WERI-Rb-1 (cell line): ENCODE data around the gene FARS2.

Experiments
- DNase-seq: peaks from one replicate; pipeline ENCODE4 v3.0.0-alpha.2; 2020
- H3K27ac ChIP-seq: fragments of 250-450 bp; sonication (Bioruptor Pico); 2 replicates; pipeline ENCODE4 v1.5.1; 2020; ENCODE audit warnings: mild to moderate bottlenecking, moderate library complexity
- H3K27me3 ChIP-seq: fragments of 250-450 bp; sonication (Bioruptor Pico); 2 replicates; pipeline ENCODE4 v1.5.1; 2021; ENCODE audit warnings: mild to moderate bottlenecking, low read depth, moderate library complexity; ENCODE audit not compliant: insufficient read depth, severe bottlenecking
- H3K36me3 ChIP-seq: fragments of 250-450 bp; sonication (Bioruptor Pico); 2 replicates; pipeline ENCODE4 v1.5.1; 2020; ENCODE audit warnings: mild to moderate bottlenecking, moderate library complexity
- H3K4me3 ChIP-seq: 2 replicates; pipeline ENCODE4 v1.5.1; 2011; ENCODE audit warnings: low read depth, mild to moderate bottlenecking, control low read depth, low read length
- H3K9me3 ChIP-seq: fragments of 250-450 bp; sonication (Bioruptor Pico); 2 replicates; pipeline ENCODE4 v1.5.1; 2021; ENCODE audit warnings: mild to moderate bottlenecking, moderate library complexity; ENCODE audit not compliant: severe bottlenecking
- CTCF ChIP-seq: IDR thresholded peaks from 2 replicates; pipeline ENCODE4 v1.5.1; 2011; ENCODE audit warnings: low read depth, mild to moderate bottlenecking, control low read depth, inconsistent platforms, low read length

FARS2 gene

GRCh38 chr6:5365436-5366195 lies 104.3 kb downstream of the FARS2 start:
- no peak for DNase-seq
- H3K4me3 ChIP-seq, result no peak overlapping the region

GRCh38 chr6:5366941-5367340 lies 105.6 kb downstream of the FARS2 start:
- no peaks in the 10 kb centered on the region for H3K27me3 ChIP-seq
- no peak overlapping the region for H3K4me3 ChIP-seq
- no peaks in the 10 kb centered on the region for H3K9me3 ChIP-seq
- peaks cover 4% of the 10 kb centered on the region; the same call in 1 of the 2 replicates for H3K36me3 ChIP-seq
- H3K27ac ChIP-seq, result no peak overlapping the region
- no peak for TF ChIP-seq CTCF
- no peak for DNase-seq

More at GRCh38 chr6:5365436-5366195, 104.3 kb downstream of the FARS2 start:
- H3K27me3 ChIP-seq, result no peaks in the 10 kb centered on the region
- no peaks in the 10 kb centered on the region for H3K9me3 ChIP-seq
- no peak overlapping the region for H3K27ac ChIP-seq
- peaks cover 4% of the 10 kb centered on the region; the same call in 1 of the 2 replicates for H3K36me3 ChIP-seq
- TF ChIP-seq CTCF, result no peak

GRCh38 chr6:5367510-5367909 lies 106.2 kb downstream of the FARS2 start:
- H3K9me3 ChIP-seq, result no peaks in the 10 kb centered on the region
- peaks cover 4% of the 10 kb centered on the region; the same call in 1 of the 2 replicates for H3K36me3 ChIP-seq
- H3K4me3 ChIP-seq, result no peak overlapping the region
- TF ChIP-seq CTCF, result no peak
- no peak overlapping the region for H3K27ac ChIP-seq
- no peaks in the 10 kb centered on the region for H3K27me3 ChIP-seq
- no peak for DNase-seq

GRCh38 chr6:5373430-5373829 lies 112.1 kb downstream of the FARS2 start:
- no peak overlapping the region for H3K27ac ChIP-seq

GRCh38 chr6:5378331-5378730 lies 117.0 kb downstream of the FARS2 start:
- Histone ChIP-seq H3K27me3 (no peaks in the 10 kb centered on the region), H3K9me3 (no peaks in the 10 kb centered on the region), H3K4me3 (no peak overlapping the region), H3K27ac (no peak overlapping the region), H3K36me3 (no peaks in the 10 kb centered on the region)
- TF ChIP-seq CTCF, result no peak
- DNase-seq, result no peak

More at GRCh38 chr6:5373430-5373829, 112.1 kb downstream of the FARS2 start:
- H3K36me3 ChIP-seq, result peaks cover 4% of the 10 kb centered on the region; the same call in 1 of the 2 replicates
- H3K27me3 ChIP-seq, result no peaks in the 10 kb centered on the region
- H3K9me3 ChIP-seq, result no peaks in the 10 kb centered on the region
- no peak overlapping the region for H3K4me3 ChIP-seq
- DNase-seq, result no peak
- no peak for TF ChIP-seq CTCF
